Esophagus mucosa (tissue), 1 donor: ENCODE measurements around the gene GZMM. TPM values are rescaled to one million over a fixed set of nuclear protein-coding genes. Genes with fewer than 3 reads are reported as not detected.

ENCODE experiments used
- ATAC-seq: fragments of 200-7000 bp; cut with Tn5 transposase; one replicate; pipeline ENCODE4 v1.9.1; 2020
- total RNA-seq: library from RNA; stranded (reverse); gene quantifications from one replicate; pipeline ENCODE4 v1.2.4, GENCODE V29; 2023
- donor health status: DM: yes; HTN: yes; CAD: no.

Gene GZMM
- total RNA-seq, 1 donor from 2014 or later: not detected

DNA sequence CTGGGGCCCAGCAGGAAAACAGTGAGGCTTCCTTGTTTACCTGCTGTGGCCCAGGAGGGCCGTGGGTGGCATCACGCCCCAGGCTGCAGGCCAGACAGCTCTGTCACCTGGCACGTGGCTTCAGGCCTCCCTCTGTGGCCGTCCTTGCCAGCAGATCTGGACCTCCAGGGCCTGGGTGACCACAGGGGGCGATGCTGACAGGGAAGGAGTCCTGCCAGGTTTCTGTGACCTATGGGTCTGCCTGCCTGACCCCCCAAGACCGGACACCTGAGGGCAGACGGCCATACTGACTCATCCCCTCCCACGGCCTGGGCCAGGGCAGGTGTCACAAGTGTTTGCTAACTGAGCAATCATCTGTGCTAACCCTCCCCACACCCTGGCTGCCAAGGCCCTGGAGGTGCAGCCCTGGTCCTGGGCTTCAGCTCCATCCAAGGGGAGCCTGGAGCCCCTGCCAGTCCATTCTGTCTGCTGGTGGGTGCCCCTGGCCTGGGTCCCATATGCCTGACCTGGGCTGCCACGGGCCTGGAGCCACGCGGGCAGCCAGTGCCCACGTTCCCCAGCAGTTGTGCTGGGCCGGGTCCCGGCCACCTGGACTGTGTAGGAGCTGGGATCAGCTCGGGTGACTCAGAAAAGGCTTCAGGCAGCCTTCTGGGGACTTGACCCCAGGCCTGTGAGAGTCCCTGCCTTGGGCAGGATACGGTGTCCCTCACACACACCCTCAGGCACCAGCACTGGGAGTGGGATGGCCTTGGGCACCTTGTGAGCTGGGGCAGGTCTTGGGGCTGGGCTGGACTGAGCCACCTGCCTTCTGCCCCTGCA lies 8.6 kb upstream of the GZMM start:
- ATAC-seq: peak; percentile 41

DNA sequence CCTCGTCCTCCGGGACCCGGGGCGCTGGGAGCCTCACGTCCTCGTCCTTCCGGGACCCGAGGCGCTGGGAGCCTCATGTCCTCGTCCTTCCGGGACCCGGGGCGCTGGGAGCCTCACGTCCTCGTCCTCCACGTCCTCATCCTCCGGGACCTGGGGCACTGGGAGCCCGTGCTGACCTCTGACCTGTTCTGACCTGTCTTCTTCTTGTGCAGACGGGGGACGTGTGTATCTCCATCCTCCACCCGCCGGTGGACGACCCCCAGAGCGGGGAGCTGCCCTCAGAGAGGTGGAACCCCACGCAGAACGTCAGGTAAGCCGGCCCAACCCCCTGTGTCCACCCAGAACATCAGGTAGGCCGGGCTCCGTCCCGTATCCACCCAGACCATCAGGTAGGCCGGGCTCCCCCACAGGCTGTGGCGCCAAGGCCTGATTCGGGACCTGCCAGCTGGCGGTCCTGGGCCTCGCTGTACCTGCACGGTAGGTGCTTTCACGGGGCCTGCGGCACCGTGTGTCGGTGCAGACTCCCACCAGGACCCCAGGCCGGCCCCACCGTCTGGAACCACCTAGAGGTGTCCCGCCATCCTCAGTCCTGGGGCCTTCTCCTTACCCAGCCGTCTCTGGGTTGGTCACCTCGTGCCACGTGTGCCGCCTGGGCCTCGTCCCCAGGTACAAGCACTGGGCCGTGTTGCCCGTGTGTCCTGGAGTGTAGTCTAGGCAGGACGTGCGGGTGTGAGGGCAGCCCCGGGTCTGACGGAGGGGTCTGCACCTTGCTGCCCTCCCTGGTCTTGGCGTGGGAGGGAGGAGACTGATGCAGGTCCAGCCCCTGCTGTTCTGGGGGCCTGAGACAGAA lies 7.6 kb upstream of the GZMM start:
- ATAC-seq: no peak

DNA sequence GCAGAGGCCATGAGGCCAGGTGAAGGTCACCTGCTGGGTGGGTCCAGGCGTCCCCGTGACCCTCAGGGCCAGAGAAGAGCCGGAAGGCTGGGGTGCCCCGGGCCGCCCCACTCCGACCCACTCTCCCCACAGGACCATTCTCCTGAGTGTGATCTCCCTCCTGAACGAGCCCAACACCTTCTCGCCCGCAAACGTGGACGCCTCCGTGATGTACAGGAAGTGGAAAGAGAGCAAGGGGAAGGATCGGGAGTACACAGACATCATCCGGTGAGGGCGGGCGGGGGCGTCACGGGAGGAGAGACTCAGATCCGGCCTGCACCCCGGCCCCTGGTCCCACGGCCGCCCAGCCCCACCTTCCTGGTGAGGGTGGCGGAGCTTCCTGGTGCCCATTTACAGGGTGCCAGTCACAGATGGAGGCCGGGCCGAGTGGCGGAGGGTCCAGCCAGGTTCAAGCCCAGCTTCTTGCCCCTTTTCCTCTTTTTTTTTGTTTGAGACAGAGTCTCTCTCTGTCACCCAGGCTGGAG lies 6.9 kb upstream of the GZMM start:
- ATAC-seq: no peak

DNA sequence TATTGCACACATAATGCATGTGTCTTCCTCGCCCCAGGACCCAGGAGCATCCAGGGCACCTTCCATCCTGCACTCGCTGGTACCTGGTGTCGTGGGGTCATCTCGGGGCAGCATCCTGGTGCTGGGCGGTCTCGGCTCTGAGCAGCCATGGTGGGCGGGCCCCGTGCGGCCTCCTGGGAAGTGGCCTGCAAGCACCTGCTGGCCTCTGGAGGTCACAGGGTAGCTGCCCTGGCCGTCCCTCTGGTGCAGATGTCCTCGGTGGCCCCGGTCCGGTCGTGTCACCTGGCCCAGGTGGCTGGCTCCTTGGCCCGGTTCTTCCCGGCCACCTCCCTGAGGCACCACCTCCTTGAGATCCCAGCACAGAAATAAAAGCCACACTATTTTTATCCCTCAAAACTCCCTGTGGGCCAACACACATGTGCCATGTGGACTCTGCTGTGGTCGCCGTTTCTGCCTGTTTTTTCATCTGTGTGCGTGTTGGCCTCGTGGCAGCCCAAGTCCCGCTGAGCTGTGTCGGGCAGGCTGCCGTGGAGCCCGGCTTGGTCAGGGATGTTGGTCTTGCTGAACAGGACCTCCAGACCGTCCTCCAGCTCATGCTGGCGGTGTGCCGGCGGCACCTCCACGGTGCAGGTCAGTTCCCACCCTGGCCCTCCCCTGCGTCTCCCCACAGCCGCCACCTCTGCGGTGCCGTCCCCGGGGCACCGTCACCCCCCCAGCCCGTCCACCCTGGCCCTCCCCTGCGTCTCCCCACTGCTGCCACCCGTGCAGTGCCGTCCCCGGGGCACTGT lies 5.0 kb upstream of the GZMM start:
- ATAC-seq: no peak

DNA sequence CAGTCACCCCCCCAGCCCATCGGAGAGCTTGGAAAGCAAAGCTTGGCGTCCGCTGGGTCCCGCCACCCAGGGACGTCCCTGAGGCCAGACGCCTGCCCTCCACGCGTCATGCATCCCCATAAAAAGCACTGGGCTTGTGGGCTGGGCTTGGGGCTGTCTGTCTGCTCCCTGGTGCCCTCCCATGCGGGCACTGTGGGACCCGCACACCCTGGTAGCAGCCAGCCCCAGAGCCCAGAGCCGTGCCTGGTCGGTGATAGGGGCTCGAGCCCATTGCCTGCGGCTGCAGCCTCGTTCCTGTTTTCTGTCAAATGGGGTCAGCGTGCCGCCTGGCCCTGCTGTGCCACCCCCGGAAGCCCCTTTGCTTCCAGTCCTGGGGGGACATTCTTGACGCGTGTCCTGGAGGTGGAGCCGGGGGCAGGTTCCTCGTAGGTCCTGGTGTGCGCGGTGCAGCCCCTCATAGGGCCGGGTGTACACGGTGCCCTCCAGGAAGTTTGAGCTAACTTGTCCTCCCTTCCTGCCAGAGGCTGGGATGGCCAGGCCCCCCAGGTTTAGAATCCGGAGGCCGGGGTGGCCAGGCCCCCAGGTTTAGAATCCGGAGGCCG lies 4.3 kb upstream of the GZMM start:
- no peak for ATAC-seq

DNA sequence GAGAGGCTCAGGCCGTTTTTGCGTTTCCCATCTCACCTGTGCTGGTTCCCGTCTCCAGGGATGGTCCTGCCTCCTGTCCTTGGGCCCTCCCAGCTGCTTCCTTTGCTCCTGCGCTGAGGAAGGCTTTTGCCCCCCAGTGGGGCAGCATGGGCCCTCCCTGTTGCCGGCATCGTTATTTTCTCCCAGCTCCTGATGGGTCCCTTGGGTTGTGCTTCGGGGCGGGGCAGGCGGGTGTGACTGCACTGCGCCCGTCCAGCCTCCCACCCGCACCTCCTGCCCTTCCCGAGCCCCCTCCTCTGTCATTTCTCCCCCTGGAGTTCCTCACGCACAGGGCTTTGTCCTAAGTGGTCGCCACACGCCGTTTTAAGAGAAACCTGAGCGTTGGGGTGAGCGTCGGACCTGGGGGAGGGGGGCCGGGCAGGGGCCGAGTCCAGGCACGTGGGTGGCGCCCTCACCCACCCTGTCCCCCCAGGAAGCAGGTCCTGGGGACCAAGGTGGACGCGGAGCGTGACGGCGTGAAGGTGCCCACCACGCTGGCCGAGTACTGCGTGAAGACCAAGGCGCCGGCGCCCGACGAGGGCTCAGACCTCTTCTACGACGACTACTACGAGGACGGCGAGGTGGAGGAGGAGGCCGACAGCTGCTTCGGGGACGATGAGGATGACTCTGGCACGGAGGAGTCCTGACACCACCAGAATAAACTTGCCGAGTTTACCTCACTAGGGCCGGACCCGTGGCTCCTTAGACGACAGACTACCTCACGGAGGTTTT lies 2.8 kb upstream of the GZMM start:
- ATAC-seq: no peak

DNA sequence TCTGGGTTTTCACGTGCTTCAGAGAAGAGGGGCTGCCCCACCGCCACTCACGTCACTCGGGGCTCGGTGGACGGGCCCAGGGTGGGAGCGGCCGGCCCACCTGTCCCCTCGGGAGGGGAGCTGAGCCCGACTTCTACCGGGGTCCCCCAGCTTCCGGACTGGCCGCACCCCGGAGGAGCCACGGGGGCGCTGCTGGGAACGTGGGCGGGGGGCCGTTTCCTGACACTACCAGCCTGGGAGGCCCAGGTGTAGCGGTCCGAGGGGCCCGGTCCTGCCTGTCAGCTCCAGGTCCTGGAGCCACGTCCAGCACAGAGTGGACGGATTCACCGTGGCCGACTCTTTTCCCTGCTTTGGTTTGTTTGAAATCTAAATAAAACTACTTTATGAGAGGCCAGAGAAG lies 2.2 kb upstream of the GZMM start:
- no peak for ATAC-seq

DNA sequence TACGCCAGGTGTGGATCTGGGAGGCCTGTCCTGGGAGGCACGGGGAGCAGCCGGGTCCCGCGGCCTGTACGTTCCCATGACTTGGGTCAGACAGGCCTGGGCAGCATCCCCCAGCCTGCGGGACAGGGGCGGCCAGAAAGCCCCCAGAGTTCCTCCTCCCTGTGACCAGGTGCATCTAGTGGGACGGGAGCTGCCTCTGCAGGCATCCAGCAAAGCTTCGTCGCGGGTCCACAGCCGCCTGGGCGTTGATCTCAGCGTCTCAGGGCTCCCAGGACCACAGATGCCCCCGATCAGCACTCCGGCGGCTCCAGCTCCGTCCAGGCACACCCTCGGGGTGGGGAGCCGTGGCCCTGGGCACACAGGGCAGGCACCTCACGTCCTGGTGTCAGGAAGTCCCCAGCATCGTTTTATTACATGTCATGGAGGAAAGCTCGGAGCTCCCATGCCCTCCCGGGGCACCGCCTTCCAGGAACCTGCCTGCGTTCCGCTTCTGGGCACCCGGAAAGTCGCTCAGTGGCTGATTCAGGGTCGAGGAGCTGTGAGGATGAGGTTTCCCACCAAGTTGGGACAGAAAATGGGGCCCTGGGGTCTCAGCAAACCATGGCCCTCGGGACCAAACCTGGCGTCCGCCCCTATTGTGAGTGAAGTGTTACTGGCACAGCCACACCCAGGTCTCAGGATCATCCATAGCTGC lies 1.5 kb upstream of the GZMM start:
- ATAC-seq: no peak

DNA sequence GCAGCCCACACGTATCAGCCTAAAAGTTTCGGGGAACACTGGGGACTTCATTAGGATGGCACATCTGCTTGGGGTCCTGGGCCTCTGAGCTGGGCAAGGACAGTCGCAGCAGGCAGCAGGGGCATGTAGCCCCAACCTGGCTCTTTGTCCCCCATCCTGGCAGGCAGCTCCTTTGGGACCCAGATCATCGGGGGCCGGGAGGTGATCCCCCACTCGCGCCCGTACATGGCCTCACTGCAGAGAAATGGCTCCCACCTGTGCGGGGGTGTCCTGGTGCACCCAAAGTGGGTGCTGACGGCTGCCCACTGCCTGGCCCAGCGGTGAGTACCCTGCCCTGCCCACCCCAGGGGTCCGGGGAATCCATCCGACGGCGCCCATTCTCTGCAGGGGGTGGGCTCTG lies 3.3 kb downstream of the GZMM start:
- ATAC-seq: no peak

DNA sequence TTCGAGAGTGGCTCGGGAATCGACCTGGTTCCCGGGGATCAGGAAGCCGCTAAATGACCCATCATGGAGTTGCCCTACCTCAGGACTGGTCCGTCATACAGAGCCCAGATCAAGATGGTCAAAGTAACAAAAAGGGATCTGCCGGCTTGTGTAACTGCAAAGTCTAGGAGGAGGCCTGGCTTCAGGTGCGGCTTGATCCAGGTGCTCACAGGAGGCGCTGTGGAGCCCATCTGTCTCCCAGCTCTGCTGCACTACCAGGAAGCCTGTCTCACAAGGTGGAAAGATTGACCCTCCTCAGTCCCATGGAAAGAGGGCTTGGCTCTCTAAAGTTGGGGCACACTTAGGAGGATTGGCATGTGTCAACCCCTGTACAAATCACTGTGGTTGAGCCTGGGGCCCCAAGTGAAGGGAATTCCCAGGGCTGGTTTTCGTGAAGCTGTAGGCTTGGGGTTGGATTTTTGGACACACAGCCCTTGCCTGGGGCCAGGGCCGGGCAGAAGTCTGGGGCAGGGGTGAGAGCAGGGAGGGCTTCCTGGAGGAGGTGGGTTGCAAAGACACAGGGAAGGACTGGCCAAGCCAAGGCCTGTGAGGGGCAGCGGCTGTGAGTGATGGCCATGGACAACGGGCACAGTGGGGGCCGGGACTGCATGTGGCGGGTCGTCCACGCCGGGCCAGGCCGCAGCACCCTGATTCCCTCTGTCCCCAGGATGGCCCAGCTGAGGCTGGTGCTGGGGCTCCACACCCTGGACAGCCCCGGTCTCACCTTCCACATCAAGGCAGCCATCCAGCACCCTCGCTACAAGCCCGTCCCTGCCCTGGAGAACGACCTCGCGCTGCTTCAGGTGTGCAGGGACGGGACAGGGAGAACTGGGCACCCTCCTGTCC lies 4.2 kb downstream of the GZMM start:
- ATAC-seq: no peak

DNA sequence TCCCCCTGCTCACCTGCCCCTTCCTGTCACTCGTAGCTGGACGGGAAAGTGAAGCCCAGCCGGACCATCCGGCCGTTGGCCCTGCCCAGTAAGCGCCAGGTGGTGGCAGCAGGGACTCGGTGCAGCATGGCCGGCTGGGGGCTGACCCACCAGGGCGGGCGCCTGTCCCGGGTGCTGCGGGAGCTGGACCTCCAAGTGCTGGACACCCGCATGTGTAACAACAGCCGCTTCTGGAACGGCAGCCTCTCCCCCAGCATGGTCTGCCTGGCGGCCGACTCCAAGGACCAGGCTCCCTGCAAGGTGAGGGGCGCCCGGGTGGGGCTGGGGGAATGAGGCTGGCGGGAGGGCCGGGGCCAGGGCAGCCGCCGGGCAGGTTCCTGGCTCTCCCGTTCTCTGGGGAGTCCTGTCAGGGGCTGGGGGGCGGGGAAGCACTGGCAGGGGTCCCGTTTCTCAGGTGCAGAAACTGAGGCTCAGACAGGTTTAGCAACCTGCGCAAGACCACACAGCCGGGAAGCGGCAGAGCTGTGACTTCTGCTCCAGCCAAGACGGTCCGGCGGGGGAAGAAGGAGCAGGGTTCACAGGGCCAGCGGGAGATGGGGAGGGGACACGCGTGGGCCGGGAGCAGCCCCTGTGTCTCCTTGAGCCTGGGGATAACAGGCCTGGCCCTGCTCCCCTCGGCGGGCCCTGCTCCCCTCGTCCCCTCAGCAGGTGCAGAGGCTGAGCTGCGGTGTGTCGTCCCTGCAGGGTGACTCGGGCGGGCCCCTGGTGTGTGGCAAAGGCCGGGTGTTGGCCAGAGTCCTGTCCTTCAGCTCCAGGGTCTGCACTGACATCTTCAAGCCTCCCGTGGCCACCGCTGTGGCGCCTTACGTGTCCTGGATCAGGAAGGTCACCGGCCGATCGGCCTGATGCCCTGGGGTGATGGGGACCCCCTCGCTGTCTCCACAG lies 5.3 kb downstream of the GZMM start:
- no peak for ATAC-seq

DNA sequence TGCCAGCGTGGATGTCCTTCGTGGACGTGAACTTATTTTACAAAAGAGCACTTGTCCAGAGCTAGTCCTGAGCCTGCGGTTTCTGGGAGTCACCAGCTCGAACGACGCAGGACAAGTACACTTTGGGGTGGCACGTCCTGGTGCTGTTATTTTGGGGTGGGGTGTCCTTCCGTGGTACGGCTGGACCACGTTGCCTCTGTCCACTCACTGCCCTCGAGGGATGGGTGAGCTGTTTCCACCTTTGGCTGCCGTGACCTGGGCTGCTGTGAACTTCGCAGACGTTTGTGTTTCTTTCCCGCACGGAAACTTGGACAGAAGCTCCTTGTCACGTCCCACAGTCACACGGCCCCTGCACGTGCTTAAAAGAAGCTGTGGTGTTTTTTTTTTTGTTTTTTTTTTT lies 11.0 kb downstream of the GZMM start:
- no peak for ATAC-seq

DNA sequence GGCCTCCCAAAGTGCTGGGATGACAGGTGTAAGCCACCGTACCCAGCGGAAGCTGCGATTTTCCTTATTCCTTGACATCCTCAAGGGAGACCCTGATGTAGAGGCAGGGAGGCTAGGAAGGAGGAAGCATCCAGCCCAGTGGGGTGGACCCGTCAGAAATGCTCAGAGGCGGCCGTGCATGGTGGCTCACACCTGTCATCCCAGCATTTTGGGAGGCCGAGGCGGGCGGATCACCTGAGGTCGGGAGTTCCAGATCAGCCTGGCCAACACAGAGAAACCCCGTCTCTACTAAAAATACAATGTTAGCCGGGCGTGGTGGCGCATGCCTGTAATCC lies 11.6 kb downstream of the GZMM start:
- ATAC-seq: no peak

DNA sequence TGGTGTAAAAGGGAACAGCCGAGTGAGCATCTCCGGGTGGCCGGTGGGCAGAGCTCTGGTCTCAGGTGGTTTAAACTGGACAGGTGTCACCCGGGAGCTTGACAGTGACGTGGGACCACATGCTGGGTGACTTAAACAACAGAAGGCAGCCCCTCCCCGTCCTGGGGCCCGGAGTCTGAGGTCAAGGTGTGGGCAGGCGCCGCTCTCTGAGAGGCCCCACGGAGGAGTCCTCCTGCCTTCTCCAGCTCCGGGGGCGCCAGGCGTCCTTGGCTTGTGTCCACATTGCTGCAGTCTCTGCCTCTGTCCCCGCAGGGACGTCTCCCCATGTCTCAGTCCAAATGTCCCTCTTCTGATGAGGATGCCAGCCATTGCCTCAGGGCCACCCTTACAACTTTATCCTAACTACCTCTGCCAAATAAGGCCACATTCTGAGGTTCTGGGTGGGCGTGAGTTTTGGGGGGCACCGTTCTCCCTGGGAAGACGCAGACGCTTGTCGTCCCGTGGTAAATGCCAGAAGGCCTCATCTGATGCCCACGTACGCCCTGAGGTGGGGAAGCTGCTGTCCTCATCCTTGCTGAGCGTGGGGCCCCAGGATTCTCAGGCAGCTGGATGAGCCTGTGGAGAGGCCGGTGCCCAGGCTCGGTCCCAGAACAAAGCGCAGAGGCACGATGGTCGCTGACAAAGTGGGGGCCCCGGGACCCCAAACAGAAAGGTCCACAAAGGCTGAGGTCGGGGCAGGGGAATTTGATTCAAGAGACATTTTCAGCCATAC lies 12.9 kb downstream of the GZMM start:
- no peak for ATAC-seq

DNA sequence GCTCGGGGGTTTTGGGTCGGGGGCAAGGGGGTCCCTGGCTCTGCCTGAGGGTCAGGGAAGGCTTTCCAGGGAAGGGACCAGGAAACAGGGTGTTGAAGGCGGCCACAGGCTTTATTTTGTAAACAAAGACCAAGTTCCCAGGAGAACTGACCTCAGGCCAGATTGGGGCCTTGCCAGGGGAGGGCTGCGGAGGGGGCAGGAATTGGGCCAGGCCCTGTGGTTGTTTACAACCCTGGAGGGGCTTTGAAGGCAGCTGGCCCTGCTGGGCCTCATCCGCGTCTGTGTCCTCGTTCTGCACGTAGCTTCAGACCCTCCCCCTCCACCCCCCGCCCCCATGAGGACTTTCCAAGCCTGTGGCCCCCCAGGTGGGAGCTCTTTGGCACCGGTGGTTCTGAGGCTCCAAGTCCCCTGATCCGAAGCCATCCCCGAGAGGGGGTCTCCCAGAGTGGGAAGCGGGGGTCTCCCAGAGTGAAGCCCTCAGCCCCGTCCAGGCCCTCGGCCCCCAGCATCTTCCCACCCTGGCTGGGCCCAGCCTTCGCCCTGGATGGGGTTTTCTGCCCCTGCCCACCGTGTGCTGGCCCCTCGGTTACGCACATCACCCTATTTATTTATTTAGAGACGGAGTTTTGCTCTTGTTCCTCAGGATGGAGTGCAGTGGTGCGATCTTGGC lies 15.1 kb downstream of the GZMM start:
- ATAC-seq: no peak

DNA sequence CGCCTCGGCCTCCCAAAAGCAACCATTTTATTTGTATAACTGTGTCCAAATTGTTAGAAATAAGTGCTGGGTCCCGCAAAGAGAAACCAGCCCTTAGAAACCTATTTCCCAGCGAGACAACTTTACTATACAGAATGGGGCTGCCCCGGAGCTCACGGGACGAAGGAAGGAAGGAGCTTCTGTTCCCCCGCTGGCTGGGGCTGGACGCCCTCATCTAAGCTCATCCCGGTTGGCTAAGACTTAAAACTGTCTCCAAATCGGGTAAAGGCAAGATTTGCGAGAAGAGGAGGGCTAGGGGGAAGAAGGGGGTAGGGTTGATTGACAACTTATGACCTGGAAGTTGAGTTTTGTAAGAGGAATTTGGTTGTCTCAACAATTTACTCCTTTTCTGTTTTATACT lies 16.3 kb downstream of the GZMM start:
- ATAC-seq: no peak

DNA sequence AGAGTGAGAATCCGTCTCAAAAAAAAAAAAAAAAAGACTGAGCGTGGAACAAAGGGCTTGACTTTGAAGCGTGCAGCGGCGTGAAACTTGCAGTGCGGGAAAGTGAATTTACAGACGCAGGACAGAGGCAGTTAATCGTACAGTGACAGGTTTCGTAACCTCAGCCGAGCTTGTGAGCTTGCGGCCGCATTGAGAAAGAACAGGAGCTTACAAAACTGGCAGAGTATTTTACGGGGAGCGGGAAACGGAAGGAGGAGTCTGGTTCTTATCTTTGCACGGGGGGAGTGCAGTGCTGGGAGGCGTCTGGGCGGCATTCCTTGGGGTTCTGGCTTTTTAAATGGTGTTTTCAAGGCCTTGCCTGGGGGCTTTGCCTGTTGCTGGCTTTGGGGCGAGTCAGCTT lies 22.6 kb downstream of the GZMM start:
- ATAC-seq: no peak

DNA sequence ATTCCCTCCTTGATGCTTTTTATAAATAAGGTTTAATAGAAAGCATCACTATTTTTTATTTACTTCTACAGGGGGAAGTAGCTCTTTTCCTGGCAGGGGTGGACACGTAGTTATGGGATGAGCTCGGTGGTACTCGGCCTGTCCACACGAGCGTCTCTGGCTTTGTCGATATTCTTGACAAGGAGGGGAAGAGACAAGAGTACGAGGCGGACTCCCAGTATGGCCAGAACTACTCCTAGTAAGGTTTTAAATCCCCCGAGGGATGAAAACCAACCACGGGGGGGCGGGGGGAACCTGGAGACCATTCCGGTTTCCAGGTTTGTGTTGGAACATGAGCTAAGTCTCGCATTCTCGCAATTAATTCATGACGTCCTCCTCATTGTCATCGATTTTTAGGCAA lies 23.0 kb downstream of the GZMM start:
- no peak for ATAC-seq
